ENCODE results near the gene MIEF2.

DNA sequence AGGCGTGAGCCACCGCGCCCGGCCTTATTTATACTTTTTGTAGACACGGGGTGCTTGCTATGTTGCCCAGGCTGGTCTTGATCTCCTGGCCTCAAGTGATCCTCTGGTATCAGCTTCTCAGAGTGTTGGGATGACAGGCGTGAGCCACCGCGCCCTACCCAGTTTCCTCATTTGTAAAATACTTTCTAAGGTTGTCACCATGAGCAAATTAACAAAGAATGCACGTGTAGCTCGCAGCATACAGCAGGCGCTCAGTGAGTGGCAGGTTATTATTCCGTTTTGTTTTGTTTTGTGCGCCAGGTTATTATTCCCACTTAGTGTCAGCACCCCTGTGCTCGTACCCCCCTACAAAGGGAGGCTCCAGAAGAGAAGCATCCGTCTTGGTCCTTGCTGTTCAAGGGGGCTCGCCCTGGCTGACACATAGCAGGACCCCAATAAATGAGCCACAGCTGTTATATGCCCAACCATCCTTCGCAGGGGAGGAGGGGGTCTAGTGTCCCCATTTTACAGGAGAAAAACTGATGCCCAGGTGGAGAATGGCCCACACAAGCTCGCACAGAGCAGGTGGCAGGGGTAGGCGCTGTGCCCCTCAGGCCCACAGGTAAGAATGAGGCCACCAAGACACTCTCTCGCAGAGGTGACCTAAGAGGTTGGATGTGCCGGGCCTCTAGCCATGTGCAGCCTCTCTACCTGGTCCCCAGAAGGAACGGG, 686 bp upstream of the MIEF2 start:
- TF ChIP-seq POLR2AphosphoS5 (IDR thresholded peaks at IDR 0.05; ENCODE audit: low read depth, low read length) (no peak), TAF1 (IDR thresholded peaks at IDR 0.05; ENCODE audit: borderline replicate concordance, insufficient read depth, low read length) (no peak), SIN3A (IDR thresholded peaks at IDR 0.05; ENCODE audit: borderline replicate concordance, insufficient read depth, low read length) (no peak)
- TF ChIP-seq, protein P1, sequence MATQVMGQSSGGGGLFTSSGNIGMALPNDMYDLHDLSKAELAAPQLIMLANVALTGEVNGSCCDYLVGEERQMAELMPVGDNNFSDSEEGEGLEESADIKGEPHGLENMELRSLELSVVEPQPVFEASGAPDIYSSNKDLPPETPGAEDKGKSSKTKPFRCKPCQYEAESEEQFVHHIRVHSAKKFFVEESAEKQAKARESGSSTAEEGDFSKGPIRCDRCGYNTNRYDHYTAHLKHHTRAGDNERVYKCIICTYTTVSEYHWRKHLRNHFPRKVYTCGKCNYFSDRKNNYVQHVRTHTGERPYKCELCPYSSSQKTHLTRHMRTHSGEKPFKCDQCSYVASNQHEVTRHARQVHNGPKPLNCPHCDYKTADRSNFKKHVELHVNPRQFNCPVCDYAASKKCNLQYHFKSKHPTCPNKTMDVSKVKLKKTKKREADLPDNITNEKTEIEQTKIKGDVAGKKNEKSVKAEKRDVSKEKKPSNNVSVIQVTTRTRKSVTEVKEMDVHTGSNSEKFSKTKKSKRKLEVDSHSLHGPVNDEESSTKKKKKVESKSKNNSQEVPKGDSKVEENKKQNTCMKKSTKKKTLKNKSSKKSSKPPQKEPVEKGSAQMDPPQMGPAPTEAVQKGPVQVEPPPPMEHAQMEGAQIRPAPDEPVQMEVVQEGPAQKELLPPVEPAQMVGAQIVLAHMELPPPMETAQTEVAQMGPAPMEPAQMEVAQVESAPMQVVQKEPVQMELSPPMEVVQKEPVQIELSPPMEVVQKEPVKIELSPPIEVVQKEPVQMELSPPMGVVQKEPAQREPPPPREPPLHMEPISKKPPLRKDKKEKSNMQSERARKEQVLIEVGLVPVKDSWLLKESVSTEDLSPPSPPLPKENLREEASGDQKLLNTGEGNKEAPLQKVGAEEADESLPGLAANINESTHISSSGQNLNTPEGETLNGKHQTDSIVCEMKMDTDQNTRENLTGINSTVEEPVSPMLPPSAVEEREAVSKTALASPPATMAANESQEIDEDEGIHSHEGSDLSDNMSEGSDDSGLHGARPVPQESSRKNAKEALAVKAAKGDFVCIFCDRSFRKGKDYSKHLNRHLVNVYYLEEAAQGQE (IDR thresholded peaks at IDR 0.05; ENCODE audit: insufficient read depth in 1 of 2, low read depth in 2 of 2, low read length in 2 of 2): no peak
